ENCODE measurements around the gene CCNA2.

CCNA2 gene

DNA sequence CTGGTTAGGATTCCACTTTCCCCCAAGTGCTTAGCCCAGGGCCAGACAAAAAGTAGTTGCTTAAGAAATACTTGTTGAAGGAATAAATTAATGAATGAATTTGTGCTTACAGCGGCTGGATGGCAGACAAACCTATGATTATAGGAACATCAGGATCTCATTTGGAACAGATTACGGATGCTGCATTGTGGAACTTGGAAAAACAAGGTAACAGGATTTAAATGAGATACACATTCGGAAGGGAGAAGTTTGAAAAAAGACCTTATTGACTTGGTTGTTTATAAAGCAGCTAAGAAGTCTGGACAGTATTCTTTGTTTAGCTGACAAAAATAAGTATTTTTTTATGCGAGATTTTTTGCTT is 22.0 kb downstream of the CCNA2 start:
- DNase-seq (ENCODE audit: low read depth), result no peak

DNA sequence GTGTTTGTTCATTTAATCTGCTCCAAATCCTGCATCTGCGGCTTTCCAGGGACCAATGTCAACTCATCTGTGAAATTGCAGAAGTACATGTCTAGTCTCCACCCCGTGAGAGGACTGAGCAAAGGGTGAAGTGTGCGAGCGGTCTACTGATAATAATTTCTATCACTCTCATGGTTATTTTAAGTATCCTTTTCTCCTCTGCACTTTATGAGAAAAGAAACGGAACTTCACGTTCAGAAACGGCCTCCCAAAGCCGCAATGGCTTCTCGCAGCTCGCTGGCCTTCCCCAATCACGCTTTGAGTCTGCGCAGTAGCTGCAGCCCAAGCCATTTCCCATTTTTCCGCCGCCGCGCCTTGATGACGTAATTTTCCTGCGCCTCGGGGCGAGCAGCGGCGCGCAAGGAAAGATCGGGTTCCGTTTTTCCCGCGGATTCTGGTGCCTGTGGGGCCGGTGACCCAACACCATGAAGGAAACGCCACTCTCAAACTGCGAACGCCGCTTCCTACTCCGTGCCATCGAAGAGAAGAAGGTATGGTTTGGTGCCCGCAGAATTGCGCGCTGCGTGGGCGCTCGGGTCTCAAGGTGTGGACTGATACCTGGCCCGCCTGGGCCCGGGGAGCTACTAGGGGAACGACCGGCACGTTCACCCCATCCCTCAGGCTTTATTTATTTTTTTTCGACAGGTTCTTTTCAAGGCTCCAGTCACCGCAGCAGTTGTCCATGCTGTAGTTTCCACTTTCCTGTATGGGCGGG is 22.5 kb downstream of the CCNA2 start, which contains the start of gene EXOSC9:
Gene EXOSC9, plus strand, starts transcription at position 363 of the 754 bp plus-strand sequence. Its CDS starts 102 bp downstream, at position 465.
- peak; percentile 95 for DNase-seq (ENCODE audit: low read depth)

DNA sequence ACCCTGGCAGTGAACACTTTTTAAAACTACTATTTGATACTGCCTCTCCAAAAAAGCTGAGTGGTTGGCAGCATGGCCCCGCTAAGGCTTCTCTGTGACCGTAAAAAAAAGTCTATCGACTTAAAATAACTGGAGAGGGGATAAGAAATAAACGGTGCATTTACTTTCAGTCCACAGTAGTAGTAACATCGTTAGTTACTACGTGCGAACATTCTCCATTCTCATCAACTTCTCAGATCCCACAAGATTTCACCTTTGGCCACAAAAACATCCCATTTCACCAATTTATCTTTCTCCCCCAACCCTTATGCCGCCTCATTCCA is 23.1 kb downstream of the CCNA2 start:
- DNase-seq (ENCODE audit: low read depth), result no peak

DNA sequence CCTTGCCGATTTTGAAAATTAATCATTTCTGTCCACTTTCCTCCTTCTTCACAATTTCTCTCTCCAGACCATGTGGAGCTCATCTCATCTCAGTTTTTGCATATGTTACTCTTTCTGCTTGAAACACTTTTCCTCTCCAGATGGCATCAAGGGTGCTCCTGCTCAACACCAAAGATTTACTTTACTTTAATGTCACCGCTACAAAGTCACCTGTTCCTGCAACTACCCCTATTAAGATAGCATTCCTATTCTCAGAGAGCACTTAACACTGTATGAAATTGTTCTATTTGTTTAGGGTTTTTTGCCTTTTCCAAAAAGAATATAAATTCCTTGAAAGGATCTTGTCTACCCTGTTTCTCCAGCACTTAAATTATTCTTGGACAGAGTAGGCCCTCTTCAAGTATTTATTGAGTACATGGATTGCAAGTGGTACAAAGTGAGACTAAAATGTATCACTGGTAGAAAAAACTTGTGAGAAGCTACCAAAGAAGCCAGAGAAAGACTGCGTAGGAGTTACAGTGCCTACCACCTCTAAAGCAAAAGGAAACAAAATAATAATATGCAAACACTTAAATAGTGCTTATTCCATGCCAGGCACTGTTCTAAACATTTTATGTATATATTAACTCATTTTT is 23.7 kb downstream of the CCNA2 start:
- no peak for DNase-seq (ENCODE audit: low read depth)

DNA sequence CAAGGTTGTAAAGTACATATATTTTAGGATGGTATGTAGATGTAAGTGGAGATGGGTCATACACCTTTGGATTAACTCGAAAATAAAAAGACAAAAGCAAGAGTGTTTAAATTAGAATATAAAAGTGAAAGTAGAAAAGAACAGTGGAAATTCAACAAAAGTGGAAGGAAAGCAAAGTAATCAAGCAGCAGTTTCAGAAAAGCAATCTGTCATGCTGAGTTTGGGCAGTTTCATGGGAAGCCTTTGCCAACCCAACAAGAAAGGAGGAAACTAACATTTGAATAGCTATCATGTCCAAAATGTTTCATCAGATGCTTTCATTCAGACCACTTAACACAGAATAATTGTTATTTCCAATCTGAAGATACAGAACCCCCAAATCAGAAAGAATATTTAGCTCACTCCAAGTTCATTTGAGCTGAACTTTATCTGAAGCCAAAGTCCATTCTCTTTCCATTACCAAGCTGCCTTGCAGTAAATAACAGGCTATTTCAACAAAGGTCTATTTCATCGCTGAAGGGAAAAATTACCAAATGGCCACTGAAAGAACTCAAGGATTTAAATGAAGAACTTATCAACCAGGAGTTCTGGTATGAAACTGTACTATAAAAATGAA is 24.4 kb downstream of the CCNA2 start:
- no peak for DNase-seq (ENCODE audit: low read depth)

DNA sequence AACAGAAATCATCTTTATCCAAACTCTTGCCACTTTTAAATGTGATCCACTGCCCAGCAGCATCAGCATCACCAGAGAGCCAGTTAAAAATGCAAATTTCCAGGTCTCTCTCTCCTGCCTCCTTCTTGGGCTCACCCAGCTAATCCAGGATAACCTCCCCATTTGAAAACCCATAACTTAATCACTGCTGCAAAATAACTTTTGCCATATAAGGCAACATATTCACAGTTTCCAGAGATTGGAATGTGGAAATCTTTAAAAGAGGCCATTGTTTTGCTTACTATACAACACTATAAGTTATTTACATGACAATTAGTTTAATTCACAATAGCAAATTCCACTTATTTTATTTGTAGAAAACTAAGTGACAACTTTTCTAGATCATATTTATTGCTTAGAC is 27.4 kb downstream of the CCNA2 start:
- no peak for DNase-seq (ENCODE audit: low read depth)

DNA sequence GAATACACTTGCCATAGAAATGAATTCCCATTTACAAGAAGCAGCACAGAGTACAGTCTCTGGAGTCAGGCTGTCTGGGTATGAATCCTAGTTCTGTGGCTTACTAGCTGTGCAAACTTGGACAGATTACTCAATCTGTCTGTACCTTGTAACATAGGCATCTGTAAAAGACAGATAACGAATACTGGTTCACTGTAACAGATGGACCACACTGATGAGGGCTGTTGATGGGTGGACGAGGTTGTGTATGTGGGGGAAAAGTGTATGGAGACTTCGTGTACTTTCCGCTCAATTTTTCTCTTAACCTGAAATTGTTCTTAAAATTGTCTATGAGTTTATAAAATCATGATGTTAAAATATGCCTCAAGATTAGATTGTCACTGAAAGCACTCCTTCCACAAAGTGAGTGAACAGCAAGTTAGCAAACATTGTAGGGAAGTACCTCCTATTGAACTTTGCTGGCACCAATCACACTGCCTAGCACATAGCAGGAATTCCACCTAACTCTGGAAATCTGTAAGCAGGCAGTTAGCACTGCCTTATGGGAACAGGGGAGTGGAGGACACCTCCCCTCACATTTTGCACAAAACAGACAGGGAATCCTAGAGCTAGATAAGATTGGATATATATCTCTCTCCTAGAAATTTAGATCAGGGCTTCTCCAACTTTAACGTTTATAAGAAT is 29.0 kb downstream of the CCNA2 start:
- no peak for DNase-seq (ENCODE audit: low read depth)

DNA sequence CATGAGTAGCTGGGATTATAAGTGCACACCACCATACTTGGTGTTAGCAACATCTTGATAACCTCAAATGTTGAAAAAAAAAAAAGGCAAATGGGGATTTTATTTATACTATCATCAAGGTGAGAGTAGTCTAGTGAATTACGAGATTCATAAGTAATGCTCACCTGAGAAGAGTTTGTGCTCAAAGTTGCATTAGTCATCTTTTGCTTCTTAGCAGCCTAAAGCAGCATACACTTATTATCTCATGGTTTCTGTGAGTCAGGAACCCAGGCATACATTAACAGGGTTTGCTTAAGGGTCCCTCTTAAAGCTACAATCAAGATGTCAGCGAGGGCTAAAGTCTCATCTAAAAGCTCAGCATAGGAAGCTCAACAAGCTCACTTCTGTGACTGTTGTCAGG is 30.7 kb downstream of the CCNA2 start:
- DNase-seq (ENCODE audit: low read depth), result no peak

DNA sequence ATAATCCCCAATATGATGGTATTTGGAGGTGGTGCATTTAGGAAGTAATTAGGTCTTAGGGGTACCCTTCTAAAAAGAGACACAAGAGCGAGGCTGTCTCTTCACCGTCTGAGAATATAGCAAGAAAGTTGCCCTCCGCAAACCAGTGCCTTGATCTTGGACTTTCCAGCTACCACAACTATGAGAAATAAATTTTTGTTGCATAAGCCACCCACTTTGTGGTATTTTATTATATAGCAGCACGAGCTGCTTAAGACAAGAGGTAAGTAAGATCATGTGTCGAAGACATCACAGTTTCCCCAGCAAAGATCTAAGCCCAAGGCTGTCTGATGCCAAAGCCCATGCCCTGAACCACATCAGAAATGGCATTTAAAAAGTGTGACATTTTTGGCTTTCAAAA is 32.2 kb downstream of the CCNA2 start:
- no peak for DNase-seq (ENCODE audit: low read depth)

DNA sequence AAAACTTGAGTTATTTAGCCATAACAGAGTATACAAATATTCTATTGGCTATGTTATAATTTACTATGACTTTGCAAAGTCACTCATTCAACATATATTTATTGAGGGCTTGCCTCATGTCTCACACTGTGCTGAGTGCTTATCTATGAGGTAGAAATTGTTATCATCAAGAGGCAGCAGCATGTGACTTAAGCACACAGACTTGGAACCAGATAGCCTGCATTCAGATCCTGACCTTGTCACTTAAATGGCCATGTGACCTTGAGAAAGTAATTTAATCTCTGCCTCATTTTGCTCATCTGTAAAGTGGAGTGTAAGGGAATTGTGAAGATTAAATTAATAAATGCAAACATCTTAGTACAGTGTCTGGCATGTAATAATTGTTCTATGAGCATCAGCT is 32.7 kb downstream of the CCNA2 start:
- DNase-seq (ENCODE audit: low read depth), result no peak

DNA sequence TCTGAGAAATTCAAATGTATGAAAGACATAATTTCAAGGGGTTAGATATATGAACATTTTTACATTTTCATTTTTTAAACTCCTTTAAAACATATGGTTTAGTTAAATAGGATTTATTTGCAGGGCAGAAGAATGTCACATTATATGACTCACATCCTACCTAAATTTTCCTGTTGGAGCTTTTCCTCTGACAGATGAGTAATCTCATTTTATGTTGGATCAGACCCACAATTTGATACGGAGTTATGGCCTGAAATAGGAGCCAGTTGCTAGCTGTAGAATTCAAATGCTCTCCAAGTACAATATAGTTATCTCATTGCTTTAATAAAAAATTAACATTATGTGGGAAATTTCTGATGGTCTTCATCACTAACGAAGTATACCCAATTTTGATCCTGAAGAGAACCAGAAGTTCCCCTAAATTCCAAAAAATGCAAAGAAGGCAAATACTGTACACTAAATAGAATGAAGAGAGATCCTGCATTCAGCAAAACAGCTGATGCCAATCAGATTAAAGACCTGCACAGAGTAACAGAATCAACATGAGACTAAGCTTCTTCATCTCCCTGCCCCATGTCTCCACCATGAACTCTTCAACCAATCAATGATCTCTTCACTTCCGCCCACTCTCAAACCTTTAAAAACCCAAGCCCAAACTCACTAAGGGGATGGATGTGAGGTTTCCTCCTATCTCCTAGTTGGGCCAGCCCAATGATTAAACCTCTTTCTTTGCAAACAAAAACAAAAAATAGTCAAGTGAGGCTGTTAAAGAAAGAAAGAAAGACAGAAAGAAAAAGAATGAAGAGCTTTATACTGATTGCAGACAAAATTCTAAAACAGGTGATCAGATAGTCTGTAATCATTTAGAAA is 33.5 kb downstream of the CCNA2 start:
- no peak for DNase-seq (ENCODE audit: low read depth)

DNA sequence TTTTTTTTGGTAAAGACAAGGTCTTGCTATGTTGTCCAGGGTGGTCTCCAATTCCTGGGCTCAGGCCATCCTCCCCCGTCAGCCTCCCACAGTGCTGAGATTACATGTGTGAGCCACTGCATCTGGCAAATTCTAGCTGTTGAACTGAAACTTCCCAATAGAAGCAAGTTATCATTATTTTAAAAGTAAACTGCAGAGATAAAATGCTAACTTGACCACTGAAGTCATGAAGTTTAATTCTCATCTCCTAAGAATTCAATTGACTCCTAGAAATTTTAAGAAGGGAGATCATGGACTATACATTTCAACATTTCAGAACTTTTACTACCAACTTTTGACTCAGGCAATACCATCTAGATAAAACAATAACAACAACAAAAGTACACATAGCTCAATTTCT is 34.2 kb downstream of the CCNA2 start:
- DNase-seq (ENCODE audit: low read depth), result no peak

DNA sequence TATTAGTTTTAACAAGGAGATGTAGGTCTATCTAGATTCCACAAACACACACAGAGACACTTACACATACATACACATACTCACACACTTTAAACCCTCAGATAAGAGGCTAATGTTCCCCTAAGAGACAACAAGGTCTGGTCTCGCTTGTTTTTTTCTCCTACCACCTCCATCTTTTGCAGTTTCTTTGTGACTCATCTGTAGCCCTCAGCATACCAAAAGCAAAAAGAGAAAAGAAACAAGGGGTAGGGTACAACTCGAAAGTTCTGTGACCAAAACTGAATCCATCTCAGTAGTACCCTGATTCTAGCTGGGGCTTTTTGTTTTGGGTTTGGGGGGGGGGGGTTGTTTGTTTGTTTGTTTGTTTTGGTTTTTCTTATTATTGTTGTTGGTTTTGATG is 34.8 kb downstream of the CCNA2 start:
- no peak for DNase-seq (ENCODE audit: low read depth)

DNA sequence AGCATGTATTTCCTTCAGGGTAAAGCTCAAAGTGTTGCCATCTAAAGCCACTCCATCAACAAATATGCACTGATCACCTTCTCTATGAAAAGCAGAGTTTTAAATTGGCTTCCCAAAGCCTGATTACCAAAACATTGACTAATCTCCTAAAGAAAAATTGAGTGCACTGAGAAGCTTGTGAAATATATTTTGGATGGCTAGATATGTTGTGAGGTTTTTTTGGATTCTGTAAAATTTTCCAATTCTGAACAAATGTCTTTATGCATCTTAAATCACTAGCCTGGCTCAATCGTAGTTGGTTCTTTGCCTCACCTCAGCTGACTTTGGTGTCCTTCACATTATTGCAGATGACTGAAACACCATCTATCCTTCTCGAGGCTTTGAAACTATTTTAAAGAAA is 37.5 kb downstream of the CCNA2 start:
- no peak for DNase-seq (ENCODE audit: low read depth)

DNA sequence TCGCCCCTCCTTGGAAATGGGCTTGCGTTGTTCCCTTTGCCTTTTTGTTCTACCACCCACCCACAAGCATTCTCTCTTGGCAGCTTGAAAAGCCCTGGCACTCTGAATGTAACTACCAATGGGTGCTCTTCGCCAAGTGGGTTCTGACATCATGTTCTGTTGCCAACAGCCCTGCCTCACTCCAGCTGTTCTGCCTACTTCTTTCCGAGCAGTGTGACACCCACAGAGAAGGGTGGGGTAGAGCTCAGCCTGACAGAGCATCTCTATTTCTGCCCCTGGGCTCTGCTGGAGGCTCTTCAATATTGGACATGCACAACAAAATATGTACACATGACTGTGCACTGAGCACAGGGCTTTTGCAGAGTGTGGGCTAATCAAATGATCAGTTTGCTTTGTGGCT is 38.2 kb downstream of the CCNA2 start:
- no peak for DNase-seq (ENCODE audit: low read depth)

DNA sequence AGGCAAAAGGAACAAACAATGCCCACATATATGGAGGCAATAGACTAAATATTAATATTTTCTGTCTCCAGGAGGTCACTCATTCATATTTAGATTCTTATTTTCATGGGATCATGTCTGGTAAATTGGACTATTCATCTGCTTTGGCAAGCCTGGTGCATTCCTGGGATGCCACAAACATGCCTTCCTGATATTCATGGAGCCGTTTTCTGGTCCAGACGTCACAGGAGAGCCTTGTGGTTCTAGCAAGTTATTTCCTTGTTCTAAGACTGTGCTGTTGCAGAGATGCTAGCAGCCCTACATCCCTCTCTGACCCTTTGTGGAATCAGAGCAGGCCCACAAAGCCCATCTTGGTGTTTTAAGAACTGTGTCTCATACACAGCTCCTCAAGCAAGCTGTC is 38.7 kb downstream of the CCNA2 start:
- DNase-seq (ENCODE audit: low read depth), result no peak

DNA sequence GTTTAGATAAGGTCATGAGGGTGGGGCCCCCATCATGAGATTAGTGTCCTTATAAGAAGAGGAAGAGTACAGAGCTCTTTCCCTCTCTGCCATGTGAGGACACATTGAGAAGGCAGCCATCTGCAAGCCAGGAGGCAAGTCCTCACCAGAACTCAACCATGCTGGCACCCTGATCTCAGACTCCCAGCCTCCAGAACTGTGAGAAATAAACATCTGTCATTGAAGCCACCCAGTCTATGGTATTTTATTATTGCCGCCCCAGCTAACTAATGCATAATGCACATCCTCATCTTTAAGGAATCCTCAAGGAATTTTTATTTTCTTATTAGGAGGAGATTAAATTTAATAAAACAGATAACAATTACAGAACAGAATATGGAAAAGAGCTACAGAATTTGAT is 39.3 kb downstream of the CCNA2 start:
- no peak for DNase-seq (ENCODE audit: low read depth)

DNA sequence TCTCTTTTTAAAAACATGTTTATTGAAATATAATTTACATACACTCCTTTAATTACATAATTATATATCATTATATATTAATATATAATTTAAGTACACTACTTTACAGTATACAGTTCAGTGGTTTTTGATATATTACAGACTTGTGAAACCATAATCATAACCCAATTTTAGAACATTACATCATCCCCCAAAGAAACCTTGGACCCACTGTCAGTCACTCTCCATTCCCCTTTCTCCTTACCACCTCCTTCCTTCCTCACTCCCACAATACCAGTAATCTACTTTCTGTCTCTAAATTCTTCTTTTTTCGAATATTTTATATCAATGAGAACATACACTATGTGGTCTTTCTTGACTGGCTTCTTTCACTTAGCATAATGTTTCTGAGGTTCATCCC is 40.5 kb downstream of the CCNA2 start:
- DNase-seq (ENCODE audit: low read depth), result no peak

DNA sequence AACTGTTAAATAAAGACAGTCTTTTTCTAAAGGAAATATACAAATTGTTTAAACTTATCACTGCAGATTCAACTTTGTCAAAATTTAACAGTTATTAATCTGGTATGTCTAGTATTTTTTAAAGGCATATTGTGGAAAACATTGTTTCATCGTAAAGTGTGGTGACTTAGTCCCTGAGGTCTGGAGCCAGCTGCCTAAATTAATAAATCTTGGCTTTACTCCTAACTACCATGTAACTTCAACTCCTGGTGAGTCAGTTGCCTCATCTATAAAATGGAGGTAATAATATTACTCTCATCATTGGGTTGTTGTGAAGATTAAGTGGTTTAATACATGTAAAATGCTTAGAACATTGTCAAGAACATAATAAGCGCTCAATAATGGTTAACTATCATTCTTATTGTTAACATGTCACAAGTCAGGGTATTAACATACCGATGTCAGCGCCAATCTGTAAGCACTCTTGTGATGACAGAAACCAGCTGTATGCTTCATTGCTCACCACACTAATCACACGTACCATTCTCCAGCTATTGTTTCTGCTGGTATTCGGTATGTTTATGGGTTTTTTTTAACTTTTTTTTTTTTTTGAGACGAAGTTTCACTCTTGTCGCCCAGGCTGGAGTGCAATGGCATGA is 44.6 kb downstream of the CCNA2 start:
- no peak for DNase-seq (ENCODE audit: low read depth)

DNA sequence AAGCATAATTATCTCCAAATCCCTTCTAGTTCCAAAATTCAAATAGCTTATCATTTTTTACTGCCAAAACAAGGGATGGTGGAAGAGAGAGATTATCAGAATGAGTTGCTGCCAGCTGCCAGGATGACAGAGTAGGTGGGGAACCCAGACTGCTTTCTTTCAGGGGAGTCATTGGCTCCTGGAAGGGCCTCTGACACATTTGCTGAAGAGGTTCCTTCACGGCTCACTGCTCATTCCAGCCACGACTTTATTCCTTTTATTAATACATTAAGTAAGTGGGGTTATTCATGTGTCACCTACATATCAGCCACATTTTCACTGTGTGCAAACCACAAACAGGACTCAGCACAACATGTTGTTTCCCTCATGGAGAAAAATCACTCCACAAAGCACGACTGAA is 46.1 kb downstream of the CCNA2 start:
- no peak for DNase-seq (ENCODE audit: low read depth)

DNA sequence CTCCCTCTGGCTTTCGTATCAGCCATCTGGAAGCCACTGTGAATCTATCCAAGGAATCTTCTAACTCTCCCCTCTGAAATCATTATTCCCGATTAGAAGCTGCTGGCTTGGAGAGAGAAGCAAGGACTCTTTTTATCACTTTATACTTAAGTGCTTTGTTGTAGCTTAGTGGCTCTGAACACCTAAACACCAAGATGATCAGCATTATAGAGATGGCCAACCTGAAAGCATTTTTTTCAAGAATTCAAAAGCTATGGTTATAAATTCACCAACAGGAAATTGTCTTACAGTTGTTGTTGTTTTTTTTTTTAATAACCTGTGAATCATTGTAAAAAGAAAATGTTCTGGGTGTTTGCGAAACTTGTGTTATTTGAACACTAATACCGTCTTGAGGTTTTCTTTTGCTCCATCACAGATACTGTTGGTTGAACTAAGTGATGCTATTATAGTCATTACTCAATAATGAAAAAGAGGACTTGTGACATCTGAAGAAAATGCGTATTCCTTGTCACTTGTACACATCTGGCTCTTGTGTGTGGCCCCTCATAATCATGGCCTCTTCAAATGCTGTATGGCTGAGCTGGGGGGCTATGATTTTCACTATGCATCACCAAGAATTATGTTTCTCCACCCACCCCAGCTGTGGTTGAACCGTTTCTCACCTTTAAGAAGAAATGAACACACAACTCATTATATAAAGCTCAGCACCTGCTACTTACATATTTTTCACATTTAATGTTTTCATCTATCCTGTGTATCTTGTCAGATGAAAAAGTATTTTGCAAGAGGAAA is 46.9 kb downstream of the CCNA2 start:
- DNase-seq (ENCODE audit: low read depth), result no peak

Measured in stimulated activated CD8-positive, alpha-beta memory T cell treated with anti-CD3 and anti-CD28 coated beads, Interleukin-15, amount 100 ng/mL, for 24 hours (primary cell).